Keratinocyte (primary cell): Measurements from ENCODE around the gene RNF212B.

Source experiments
- CTCF ChIP-seq, 3 experiments: IDR thresholded peaks in 1 of 3; conservative IDR thresholded peaks in 1 of 3; optimal IDR thresholded peaks in 1 of 3; 2 replicates in 2 of 3; 3 replicates in 1 of 3; pipeline versions ENCODE3 to v1.5.1; 2011; ENCODE audit warnings: low read length in 3 of 3, mild to moderate bottlenecking in 3 of 3, moderate library complexity in 2 of 3, control low read depth in 1 of 3, inconsistent platforms in 1 of 3; ENCODE audit not compliant: insufficient read depth in 2 of 3; ENCODE audit errors: extremely low read depth in 1 of 3
- EZH2 ChIP-seq: IDR thresholded peaks from one replicate; pipeline ENCODE4 v1.6.1; 2012; ENCODE audit warnings: inconsistent platforms, mild to moderate bottlenecking, low read length, moderate library complexity

GRCh38 chr14:23242076-23242475 lies 4.3 kb downstream of the RNF212B start:
- TF ChIP-seq CTCF (optimal IDR thresholded peaks at IDR 0.05 in 1 of 3, IDR thresholded peaks at IDR 0.05 in 1 of 3, conservative IDR thresholded peaks at IDR 0.05 in 1 of 3; ENCODE audit: extremely low read depth in 1 of 3, insufficient read depth in 2 of 3, low read length in 3 of 3) = no peak
- TF ChIP-seq EZH2 = no peak
